HEK293T (cell line): ENCODE data around the gene BACE1.

Source experiments
- CTCF ChIA-PET: fragments of 350-600 bp; formaldehyde crosslinking; extraction: SDS; loops from one replicate; lab custom pipeline; 2021; ENCODE audit warnings: antibody characterized with exemption, inconsistent platforms; lab: Yijun Ruan, JAX
- POLR2A ChIA-PET: fragments of 350-600 bp; formaldehyde crosslinking; extraction: SDS; loops from one replicate; lab custom pipeline; 2020; ENCODE audit warnings: antibody characterized with exemption, inconsistent platforms; lab: Yijun Ruan, JAX
- DNase-seq: peaks from one replicate; pipeline ENCODE4 v3.0.0; 2012; ENCODE audit warnings: mixed read lengths; ENCODE audit errors: extremely low spot score
- ARNT ChIP-seq: fragments of 450-650 bp; IDR thresholded peaks from 2 replicates; pipeline ENCODE4 v1.6.1; 2017; ENCODE audit warnings: mild to moderate bottlenecking
- BHLHE40 ChIP-seq: fragments of 450-650 bp; IDR thresholded peaks from 2 replicates; pipeline ENCODE4 v1.6.1; 2016; ENCODE audit warnings: mild to moderate bottlenecking, moderate library complexity, borderline replicate concordance
- CTBP1 ChIP-seq: fragments of 450-650 bp; IDR thresholded peaks from 2 replicates; pipeline ENCODE4 v1.6.1; 2016; ENCODE audit warnings: borderline replicate concordance
- ELF4 ChIP-seq: fragments of 450-650 bp; IDR thresholded peaks from 2 replicates; pipeline ENCODE4 v1.6.1; 2017; ENCODE audit warnings: antibody characterized with exemption
- FOXA1 ChIP-seq: fragments of 450-650 bp; IDR thresholded peaks from 2 replicates; pipeline ENCODE4 v1.6.1; 2016; ENCODE audit warnings: mild to moderate bottlenecking
- FOXK2 ChIP-seq: fragments of 450-650 bp; IDR thresholded peaks from 2 replicates; pipeline ENCODE4 v1.6.1; 2016; ENCODE audit warnings: mild to moderate bottlenecking
- FOXM1 ChIP-seq: fragments of 450-650 bp; IDR thresholded peaks from 2 replicates; pipeline ENCODE4 v1.6.1; 2017; ENCODE audit warnings: mild to moderate bottlenecking, borderline replicate concordance
- HDGF ChIP-seq: fragments of 450-650 bp; IDR thresholded peaks from 2 replicates; pipeline ENCODE4 v1.6.1; 2017; ENCODE audit warnings: antibody characterized with exemption, borderline replicate concordance
- L3MBTL2 ChIP-seq: fragments of 450-650 bp; conservative IDR thresholded peaks from 2 replicates; pipeline ENCODE4 v1.6.1; 2016; ENCODE audit warnings: mild to moderate bottlenecking
- LEF1 ChIP-seq: fragments of 450-650 bp; IDR thresholded peaks from 2 replicates; pipeline ENCODE4 v1.6.1; 2017; ENCODE audit warnings: mild to moderate bottlenecking, borderline replicate concordance
- NFRKB ChIP-seq: fragments of 450-650 bp; IDR thresholded peaks from 2 replicates; pipeline ENCODE4 v1.6.1; 2016; ENCODE audit warnings: mild to moderate bottlenecking, moderate library complexity
- PKNOX1 ChIP-seq: fragments of 450-650 bp; IDR thresholded peaks from 2 replicates; pipeline ENCODE4 v1.6.1; 2016
- SP1 ChIP-seq: fragments of 450-650 bp; IDR thresholded peaks from 2 replicates; pipeline ENCODE4 v1.6.1; 2017
- SUZ12 ChIP-seq: fragments of 450-650 bp; IDR thresholded peaks from 2 replicates; pipeline ENCODE4 v1.6.1; 2016; ENCODE audit warnings: mild to moderate bottlenecking
- TARDBP ChIP-seq: fragments of 450-650 bp; IDR thresholded peaks from 2 replicates; pipeline ENCODE4 v1.6.1; 2016
- ZNF384 ChIP-seq: fragments of 450-650 bp; IDR thresholded peaks from 2 replicates; pipeline ENCODE4 v1.6.1; 2016

BACE1 gene

DNA sequence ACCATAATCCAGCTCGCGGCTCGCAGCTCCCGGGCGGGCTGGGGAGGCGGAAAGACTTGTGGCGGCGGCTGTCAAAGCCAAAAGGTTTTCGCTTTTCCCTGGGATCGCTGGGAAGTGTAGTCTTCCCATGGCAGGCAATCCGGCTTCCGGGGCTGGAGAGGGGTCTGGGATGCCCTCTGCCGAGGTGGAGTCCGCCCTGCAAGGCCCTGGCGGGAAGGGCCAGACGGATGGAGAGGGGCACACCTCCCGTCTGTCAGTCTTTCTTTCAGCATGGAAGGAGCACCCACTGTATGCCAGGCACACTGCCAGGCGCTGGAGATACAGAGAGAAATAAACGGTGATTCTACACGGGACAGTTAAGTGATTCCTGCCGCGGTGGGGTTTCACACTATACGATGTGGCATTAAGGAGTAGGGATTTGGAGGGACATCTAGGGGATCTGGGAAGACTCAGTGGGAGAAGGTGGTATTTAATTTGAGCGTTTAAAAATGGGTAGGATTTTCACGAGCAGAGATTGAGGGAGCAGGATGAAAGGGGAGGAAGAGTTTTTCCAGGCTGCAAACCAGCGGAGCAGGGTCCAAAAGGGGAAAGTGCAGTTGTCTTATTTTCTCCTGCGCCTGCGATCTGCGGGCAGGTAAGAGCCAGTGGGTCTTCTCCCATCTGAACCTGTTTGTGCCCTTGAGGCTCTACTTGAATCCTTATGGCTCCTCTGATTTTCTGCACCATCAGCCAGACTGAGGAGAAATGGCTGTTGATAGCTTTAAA lies at the start of gene BACE1:
BACE1 (minus strand) TSS at position 60 of the 765 bp plus-strand sequence. CDS start 461 bp downstream, outside the sequence.
- DNase-seq, result peak; percentile 91
- CTCF ChIA-PET, result interaction anchor here (1.2 kb wide), 1 partner anchor 20 kb away, joined by 3 read pairs; no protein-coding TSS in a partner anchor
- POLR2A ChIA-PET, result interaction anchor here (1.2 to 2.4 kb wide), 2 partner anchors 11 to 20 kb away, joined by 3 to 16 read pairs; partner anchors contain the start of gene CEP164
- TF ChIP-seq FOXM1 (no peak), LEF1 (no peak), ELF4 (0 out of 2 replicates have a peak, but pooled peaks have one; percentile 25), PKNOX1 (peak; percentile 64), TARDBP (no peak), FOXK2 (no peak), ZNF384 (no peak)

DNA sequence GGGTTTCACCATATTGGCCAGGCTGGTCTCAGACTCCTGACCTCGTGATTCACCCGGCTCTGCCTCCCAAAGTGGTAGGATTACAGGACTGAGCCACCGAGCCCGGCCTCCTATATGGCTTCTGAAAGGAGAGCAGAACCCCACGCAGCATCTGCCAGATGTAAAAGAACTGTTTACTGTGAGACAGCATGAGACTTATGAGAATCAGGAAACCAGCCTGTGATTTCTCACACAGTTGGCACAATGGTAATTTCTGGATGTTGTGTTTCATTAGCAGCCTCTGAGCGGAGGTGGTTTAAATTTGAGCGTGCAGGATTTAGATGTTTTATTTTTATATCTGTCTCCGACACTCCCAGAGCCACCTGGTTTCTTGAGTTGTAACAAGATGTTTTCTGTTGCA lies 45.4 kb upstream of the BACE1 start:
- DNase-seq, result no peak
- ChIA-PET CTCF (no interaction called here), POLR2A (no interaction called here)
- no peak for TF ChIP-seq BHLHE40
- TF ChIP-seq PKNOX1, result no peak
- no peak for TF ChIP-seq ELF4
- TF ChIP-seq FOXA1, result no peak
- TF ChIP-seq SUZ12, result no peak
- TF ChIP-seq LEF1, result no peak
- TF ChIP-seq ARNT, result no peak
- no peak for TF ChIP-seq SP1
- no peak for TF ChIP-seq ZNF384
- TF ChIP-seq FOXM1, result no peak
- TF ChIP-seq NFRKB, result no peak
- TF ChIP-seq L3MBTL2, result no peak
- no peak for TF ChIP-seq FOXK2
- TF ChIP-seq TARDBP, result no peak
- TF ChIP-seq HDGF, result no peak
- TF ChIP-seq CTBP1, result no peak

- TF ChIP-seq ZNF384 (no peak), TARDBP (no peak), FOXK2 (no peak), ARNT (no peak), L3MBTL2 (no peak), ELF4 (no peak), PKNOX1 (no peak)
- DNase-seq, result no peak
- POLR2A ChIA-PET, result no interaction called here
- CTCF ChIA-PET, result no interaction called here
These were observed 40.3 kb upstream of the BACE1 start for GRCh38 chr11:117356126-117356890.

DNA sequence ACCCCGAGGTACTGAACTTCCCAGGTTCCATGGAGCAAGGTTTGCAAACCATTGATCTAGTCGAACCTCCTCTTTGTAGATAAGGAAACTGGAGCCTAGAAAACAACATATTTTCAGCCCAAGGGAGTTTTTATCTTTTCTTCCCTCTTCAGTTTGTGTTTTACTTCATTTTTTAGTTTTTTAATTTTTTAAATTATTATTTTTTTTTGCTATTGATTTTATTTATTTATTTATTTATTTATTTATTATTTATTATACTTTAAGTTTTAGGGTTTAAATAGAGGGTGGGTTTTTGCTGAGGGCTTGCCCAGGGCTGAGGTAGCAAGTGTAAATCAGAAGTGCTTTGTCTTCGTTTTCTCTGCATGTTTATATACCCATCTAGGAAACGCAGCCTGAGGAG lies 38.5 kb upstream of the BACE1 start:
- ChIA-PET POLR2A (no interaction called here), CTCF (no interaction called here)
- no peak for TF ChIP-seq SP1
- TF ChIP-seq FOXK2, result no peak
- no peak for TF ChIP-seq FOXA1
- no peak for TF ChIP-seq ELF4
- no peak for TF ChIP-seq HDGF
- TF ChIP-seq NFRKB, result no peak
- no peak for TF ChIP-seq CTBP1
- no peak for TF ChIP-seq L3MBTL2
- no peak for TF ChIP-seq SUZ12
- no peak for TF ChIP-seq PKNOX1
- TF ChIP-seq ZNF384, result no peak
- TF ChIP-seq TARDBP, result no peak
- no peak for TF ChIP-seq BHLHE40
- no peak for TF ChIP-seq LEF1
- no peak for TF ChIP-seq ARNT
- TF ChIP-seq FOXM1, result no peak
- no peak for DNase-seq

- ChIA-PET POLR2A (no interaction called here), CTCF (interaction anchor here (0.9 kb wide), 1 partner anchor 11 kb away, joined by 3 read pairs; no protein-coding TSS in a partner anchor)
- DNase-seq, result no peak
- TF ChIP-seq ARNT, result no peak
- no peak for TF ChIP-seq PKNOX1
- TF ChIP-seq BHLHE40, result no peak
- no peak for TF ChIP-seq TARDBP
- TF ChIP-seq FOXK2, result no peak
- no peak for TF ChIP-seq FOXM1
- no peak for TF ChIP-seq CTBP1
- no peak for TF ChIP-seq ZNF384
- TF ChIP-seq NFRKB, result no peak
- no peak for TF ChIP-seq SP1
These were observed 29.0 kb upstream of the BACE1 start for GRCh38 chr11:117345039-117345438.
